ENCODE measurements around the gene LIMK1.
A peak's percentile ranks its signal among the peaks of the same experiment; 100 is the strongest.

LIMK1 gene

GRCh38 chr7:74093671-74094223, 10.1 kb downstream of the LIMK1 start:
- H3K4me3 ChIP-seq (ENCODE audit: control insufficient read depth, low read depth, low read length), result no peak overlapping the region
- no peak for DNase-seq (ENCODE audit: low read depth)
- TF ChIP-seq CTCF (IDR thresholded peaks at IDR 0.05; ENCODE audit: control insufficient read depth, insufficient read depth, low read depth, low read length, missing control alignments), result no peak

GRCh38 chr7:74094224-74095101, 10.9 kb downstream of the LIMK1 start:
- DNase-seq (ENCODE audit: low read depth), result peak; percentile 78
- peak overlapping the region; percentile 34 for H3K4me3 ChIP-seq (ENCODE audit: control insufficient read depth, low read depth, low read length)
- no peak for TF ChIP-seq CTCF (IDR thresholded peaks at IDR 0.05; ENCODE audit: control insufficient read depth, insufficient read depth, low read depth, low read length, missing control alignments)

- no peak for DNase-seq (ENCODE audit: low read depth)
- no peak for TF ChIP-seq CTCF (IDR thresholded peaks at IDR 0.05; ENCODE audit: control insufficient read depth, insufficient read depth, low read depth, low read length, missing control alignments)
- no peak overlapping the region for H3K4me3 ChIP-seq (ENCODE audit: control insufficient read depth, low read depth, low read length)
Observed at GRCh38 chr7:74095135-74095534, 11.5 kb downstream of the LIMK1 start.

GRCh38 chr7:74097937-74098614, 14.5 kb downstream of the LIMK1 start:
- peak; percentile 95 for DNase-seq (ENCODE audit: low read depth)
- H3K4me3 ChIP-seq (ENCODE audit: control insufficient read depth, low read depth, low read length), result no peak overlapping the region
- no peak for TF ChIP-seq CTCF (IDR thresholded peaks at IDR 0.05; ENCODE audit: control insufficient read depth, insufficient read depth, low read depth, low read length, missing control alignments)

- no peak overlapping the region for H3K4me3 ChIP-seq (ENCODE audit: control insufficient read depth, low read depth, low read length)
- TF ChIP-seq CTCF (IDR thresholded peaks at IDR 0.05; ENCODE audit: control insufficient read depth, insufficient read depth, low read depth, low read length, missing control alignments), result no peak
- DNase-seq (ENCODE audit: low read depth), result no peak
Observed at GRCh38 chr7:74099031-74099430, 15.4 kb downstream of the LIMK1 start.

- no peak for DNase-seq (ENCODE audit: low read depth)
- H3K4me3 ChIP-seq (ENCODE audit: control insufficient read depth, low read depth, low read length), result no peak overlapping the region
- TF ChIP-seq CTCF (IDR thresholded peaks at IDR 0.05; ENCODE audit: control insufficient read depth, insufficient read depth, low read depth, low read length, missing control alignments), result no peak
Observed at GRCh38 chr7:74101061-74101681, 17.6 kb downstream of the LIMK1 start.
